Measurements from ENCODE around the gene INO80E. TPM values are rescaled to one million over a fixed set of nuclear protein-coding genes. Genes with fewer than 3 reads are reported as not detected.
"Not testable (repeated sequence)": the region's sequence is repeated elsewhere in the genome, so short reads cannot be mapped to it uniquely, and the experiment has no call there.

The INO80E gene
- total RNA-seq, 1 donor from 2014 or later: 114 TPM

GRCh38 chr16:29959293-29959692 lies 36.7 kb upstream of the INO80E start:
- no peak for DNase-seq (ENCODE audit: low read depth)
- Histone ChIP-seq H3K4me3 (ENCODE audit: low read depth, low read length) (no peak overlapping the region), H3K36me3 (ENCODE audit: control insufficient read depth, insufficient read depth, low read length) (no peaks in the 10 kb centered on the region), H3K27me3 (ENCODE audit: control insufficient read depth, insufficient read depth, low read length) (no peaks in the 10 kb centered on the region)
- no peak for TF ChIP-seq CTCF (IDR thresholded peaks at IDR 0.05; ENCODE audit: insufficient read depth, low read length, poor library complexity, severe bottlenecking)

DNA sequence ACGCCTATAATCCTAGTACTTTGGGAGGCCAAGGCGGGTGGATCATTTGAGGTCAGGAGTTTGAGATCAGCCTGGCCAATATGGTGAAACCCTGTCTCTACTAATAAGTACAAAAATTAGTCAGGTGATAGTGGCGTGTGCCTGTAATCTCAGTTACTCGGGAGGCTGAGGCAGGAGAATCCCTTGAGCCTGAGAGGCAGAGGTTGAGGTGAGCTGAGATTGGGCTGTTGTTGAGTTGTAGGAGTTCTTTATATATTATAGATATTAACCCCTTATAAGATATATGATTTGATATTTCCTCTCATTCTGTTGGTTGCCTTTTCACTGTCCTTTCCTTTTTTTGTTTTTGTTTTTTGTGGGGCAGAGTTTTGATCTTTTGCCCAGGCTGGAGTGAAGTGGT lies 36.2 kb upstream of the INO80E start:
- H3K36me3 ChIP-seq (ENCODE audit: control insufficient read depth, insufficient read depth, low read length); DNase-seq (ENCODE audit: low read depth); H3K4me3 ChIP-seq (ENCODE audit: low read depth, low read length); H3K27me3 ChIP-seq (ENCODE audit: control insufficient read depth, insufficient read depth, low read length): not testable (repeated sequence)

DNA sequence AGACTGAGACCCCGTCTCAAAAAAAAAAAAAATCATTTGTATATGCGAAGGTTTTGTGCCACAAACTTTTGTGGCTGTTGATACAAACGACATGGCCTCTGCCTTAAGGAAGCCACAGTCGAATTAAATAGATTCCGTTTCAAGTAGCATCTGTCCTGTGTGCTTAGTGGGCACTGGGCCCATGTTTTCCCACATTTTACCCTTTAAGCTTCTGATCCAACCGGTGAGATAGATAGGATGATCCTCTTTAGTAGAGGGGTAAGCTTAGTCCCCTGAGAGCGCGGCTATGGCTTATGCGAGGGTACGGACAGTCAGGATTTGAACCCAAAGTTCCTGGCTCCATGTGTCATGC lies 34.9 kb upstream of the INO80E start:
- TF ChIP-seq CTCF (IDR thresholded peaks at IDR 0.05; ENCODE audit: insufficient read depth, low read length, poor library complexity, severe bottlenecking): no peak

GRCh38 chr16:29961479-29962343 lies 34.3 kb upstream of the INO80E start, which contains the start of gene TMEM219:
Gene TMEM219 (plus strand): TSS chr16:29962079. CDS start chr16:29963144, 1,065 bp downstream.
- no peak for DNase-seq (ENCODE audit: low read depth)
- H3K27me3 ChIP-seq (ENCODE audit: control insufficient read depth, insufficient read depth, low read length): no peaks in the 10 kb centered on the region
- TF ChIP-seq CTCF (IDR thresholded peaks at IDR 0.05; ENCODE audit: insufficient read depth, low read length, poor library complexity, severe bottlenecking): peak; percentile 26
- no peaks in the 10 kb centered on the region for H3K36me3 ChIP-seq (ENCODE audit: control insufficient read depth, insufficient read depth, low read length)
- peak within 1 kb of the TSS; percentile 77 for H3K4me3 ChIP-seq (ENCODE audit: low read depth, low read length)

More for the DNA sequence above, 34.9 kb upstream of the INO80E start:
- H3K4me3 ChIP-seq (ENCODE audit: low read depth, low read length): peak overlapping the region; percentile 77
- DNase-seq (ENCODE audit: low read depth): no peak
- no peaks in the 10 kb centered on the region for H3K36me3 ChIP-seq (ENCODE audit: control insufficient read depth, insufficient read depth, low read length)
- no peaks in the 10 kb centered on the region for H3K27me3 ChIP-seq (ENCODE audit: control insufficient read depth, insufficient read depth, low read length)

- Histone ChIP-seq H3K27me3 (ENCODE audit: control insufficient read depth, insufficient read depth, low read length) (no peaks in the 10 kb centered on the region), H3K36me3 (ENCODE audit: control insufficient read depth, insufficient read depth, low read length) (no peaks in the 10 kb centered on the region), H3K4me3 (ENCODE audit: low read depth, low read length) (peak overlapping the region; percentile 77)
- no peak for TF ChIP-seq CTCF (IDR thresholded peaks at IDR 0.05; ENCODE audit: insufficient read depth, low read length, poor library complexity, severe bottlenecking)
- DNase-seq (ENCODE audit: low read depth): no peak
Observed at GRCh38 chr16:29962344-29962994, 33.6 kb upstream of the INO80E start.

DNA sequence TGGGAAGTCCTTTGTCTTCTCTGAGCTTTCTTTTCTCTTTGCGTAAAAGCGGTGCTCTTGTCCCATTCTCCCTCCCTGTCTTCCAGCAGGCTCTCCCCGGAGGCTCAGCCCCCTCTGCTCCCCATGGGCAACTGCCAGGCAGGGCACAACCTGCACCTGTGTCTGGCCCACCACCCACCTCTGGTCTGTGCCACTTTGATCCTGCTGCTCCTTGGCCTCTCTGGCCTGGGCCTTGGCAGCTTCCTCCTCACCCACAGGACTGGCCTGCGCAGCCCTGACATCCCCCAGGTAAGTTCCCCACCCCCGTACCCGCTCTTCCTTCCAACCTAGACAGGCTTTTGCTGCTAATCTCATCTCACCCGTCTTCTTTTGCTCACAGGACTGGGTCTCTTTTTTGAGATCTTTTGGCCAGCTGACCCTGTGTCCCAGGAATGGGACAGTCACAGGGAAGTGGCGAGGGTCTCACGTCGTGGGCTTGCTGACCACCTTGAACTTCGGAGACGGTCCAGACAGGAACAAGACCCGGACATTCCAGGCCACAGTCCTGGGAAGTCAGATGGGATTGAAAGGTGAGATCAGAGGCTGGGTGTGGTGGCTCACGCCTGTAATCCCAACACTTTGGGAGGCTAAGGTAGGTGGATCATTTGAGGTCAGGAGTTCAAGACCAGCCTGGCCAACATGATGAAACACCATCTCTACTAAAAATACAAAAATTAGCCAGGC lies 32.9 kb upstream of the INO80E start:
- no peak overlapping the region for H3K4me3 ChIP-seq (ENCODE audit: low read depth, low read length)
- no peak for TF ChIP-seq CTCF (IDR thresholded peaks at IDR 0.05; ENCODE audit: insufficient read depth, low read length, poor library complexity, severe bottlenecking)
- H3K27me3 ChIP-seq (ENCODE audit: control insufficient read depth, insufficient read depth, low read length): no peaks in the 10 kb centered on the region
- H3K36me3 ChIP-seq (ENCODE audit: control insufficient read depth, insufficient read depth, low read length): no peaks in the 10 kb centered on the region
- DNase-seq (ENCODE audit: low read depth): no peak
